Measurements from ENCODE around the gene SRP68. TPM values are rescaled to one million over a fixed set of nuclear protein-coding genes. Genes with fewer than 3 reads are reported as not detected.
"Not testable (repeated sequence)": the region's sequence is repeated elsewhere in the genome, so short reads cannot be mapped to it uniquely, and the experiment has no call there.

SRP68 gene
- total RNA-seq, 1 experiment from 2014 or later, result 106 TPM

DNA sequence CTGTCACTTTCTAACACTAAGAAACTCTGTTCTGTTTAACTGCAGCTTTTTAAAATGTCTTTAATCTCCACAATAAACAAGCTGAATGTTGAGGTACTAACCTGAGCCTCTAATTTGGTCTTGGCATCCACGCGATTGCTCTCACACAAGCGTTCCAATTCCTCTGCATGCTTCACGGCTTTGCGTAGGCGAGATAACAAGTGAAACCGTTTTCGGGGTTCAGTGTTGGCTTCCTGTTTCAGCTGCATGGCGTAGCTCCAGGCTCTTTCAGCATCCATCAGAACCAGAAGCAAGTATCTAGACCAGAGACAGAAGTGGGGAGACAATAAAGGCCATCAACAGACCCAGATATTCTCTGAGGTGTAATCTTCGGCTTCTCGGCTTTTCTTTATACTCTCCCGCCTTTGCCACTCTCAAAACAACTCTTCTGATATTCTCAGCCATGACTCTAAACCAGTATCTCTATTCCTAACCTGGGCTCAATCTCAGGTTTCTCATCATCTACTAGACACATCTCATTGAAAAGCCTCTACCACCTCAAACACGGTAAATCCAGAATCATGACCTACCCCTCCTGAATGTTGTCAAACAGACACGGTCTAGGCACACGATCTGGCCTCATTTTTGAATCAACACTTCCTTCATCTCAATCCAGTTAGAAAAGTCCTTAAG is 8.3 kb downstream of the SRP68 start:
- Mint-ChIP-seq H3K27ac (ENCODE audit: low read depth, unreplicated experiment) (no peak overlapping the region), H3K36me3 (ENCODE audit: insufficient read depth, unreplicated experiment) (peaks cover 96% of the 10 kb centered on the region), H3K4me3 (ENCODE audit: unreplicated experiment) (no peak overlapping the region), H3K9me3 (ENCODE audit: unreplicated experiment) (no peaks in the 10 kb centered on the region), H3K27me3 (ENCODE audit: insufficient read depth, unreplicated experiment) (no peaks in the 10 kb centered on the region), H3K4me1 (ENCODE audit: insufficient read depth, unreplicated experiment) (no peaks in the 10 kb centered on the region)
- POLR2A ChIA-PET, result interaction anchor here (0.9 to 1.2 kb wide), 2 partner anchors 7 to 12 kb away, joined by 3 to 5 read pairs; no protein-coding TSS in a partner anchor
- intact Hi-C loops (cut with micrococcal nuclease), result no loop called here
- BruUV-seq (replicated peaks), result no TSS peak
- TF ChIP-seq CTCF (IDR thresholded peaks at IDR 0.05; ENCODE audit: unreplicated experiment), result no peak
- no peak for DNase-seq (ENCODE audit: unreplicated experiment)
- CTCF ChIA-PET, result no interaction called here

- H3K4me3 Mint-ChIP-seq (ENCODE audit: unreplicated experiment); H3K27ac Mint-ChIP-seq (ENCODE audit: low read depth, unreplicated experiment); H3K9me3 Mint-ChIP-seq (ENCODE audit: unreplicated experiment); intact Hi-C loops (cut with micrococcal nuclease); H3K27me3 Mint-ChIP-seq (ENCODE audit: insufficient read depth, unreplicated experiment); BruUV-seq (replicated peaks); DNase-seq (ENCODE audit: unreplicated experiment): not testable (repeated sequence)
- POLR2A ChIA-PET, result interaction anchor here (2.1 kb wide), 1 partner anchor 14 kb away, joined by 10 read pairs; the partner anchor contains the start of gene SRP68
- Mint-ChIP-seq H3K36me3 (ENCODE audit: insufficient read depth, unreplicated experiment) (peaks cover 97% of the 10 kb centered on the region), H3K4me1 (ENCODE audit: insufficient read depth, unreplicated experiment) (peaks cover 12% of the 10 kb centered on the region)
- CTCF ChIA-PET, result interaction anchor here (0.6 kb wide), 1 partner anchor 52 kb away, joined by 3 read pairs; no protein-coding TSS in a partner anchor
These were observed 14.1 kb downstream of the SRP68 start for GRCh38 chr17:76058264-76058663.

- POLR2A ChIA-PET, result interaction anchor here (0.7 kb wide), 1 partner anchor 661 kb away, joined by 3 read pairs; no protein-coding TSS in a partner anchor
- Mint-ChIP-seq H3K4me1 (ENCODE audit: insufficient read depth, unreplicated experiment) (peaks cover 13% of the 10 kb centered on the region), H3K27me3 (ENCODE audit: insufficient read depth, unreplicated experiment) (no peaks in the 10 kb centered on the region), H3K9me3 (ENCODE audit: unreplicated experiment) (peaks cover 5% of the 10 kb centered on the region), H3K4me3 (ENCODE audit: unreplicated experiment) (no peak overlapping the region), H3K36me3 (ENCODE audit: insufficient read depth, unreplicated experiment) (peaks cover 93% of the 10 kb centered on the region), H3K27ac (ENCODE audit: low read depth, unreplicated experiment) (no peak overlapping the region)
- TF ChIP-seq CTCF (IDR thresholded peaks at IDR 0.05; ENCODE audit: unreplicated experiment), result no peak
- intact Hi-C loops (cut with micrococcal nuclease), result no loop called here
- BruUV-seq (replicated peaks), result no TSS peak
- DNase-seq (ENCODE audit: unreplicated experiment), result no peak
- CTCF ChIA-PET, result interaction anchor here (0.6 kb wide), 2 partner anchors 219 to 1064 kb away, joined by 3 read pairs; no protein-coding TSS in a partner anchor
These were observed 15.4 kb downstream of the SRP68 start for GRCh38 chr17:76056882-76057281.

- H3K4me1 Mint-ChIP-seq (ENCODE audit: insufficient read depth, unreplicated experiment), result peaks cover 13% of the 10 kb centered on the region
- POLR2A ChIA-PET, result interaction anchor here (0.9 to 1.6 kb wide), 3 partner anchors 16 to 149 kb away, joined by 3 to 8 read pairs (median 4); partner anchors contain the start of genes MRPL38 and SRP68
- peaks cover 5% of the 10 kb centered on the region for H3K9me3 Mint-ChIP-seq (ENCODE audit: unreplicated experiment)
- peaks cover 93% of the 10 kb centered on the region for H3K36me3 Mint-ChIP-seq (ENCODE audit: insufficient read depth, unreplicated experiment)
- TF ChIP-seq CTCF (IDR thresholded peaks at IDR 0.05; ENCODE audit: unreplicated experiment), result no peak
- peak; percentile 71 for DNase-seq (ENCODE audit: unreplicated experiment)
- no peak overlapping the region for H3K27ac Mint-ChIP-seq (ENCODE audit: low read depth, unreplicated experiment)
- no TSS peak for BruUV-seq (replicated peaks)
- no peak overlapping the region for H3K4me3 Mint-ChIP-seq (ENCODE audit: unreplicated experiment)
- CTCF ChIA-PET, result interaction anchor here (0.6 to 1.8 kb wide), 2 partner anchors 40 to 152 kb away, joined by 3 to 6 read pairs; no protein-coding TSS in a partner anchor
- intact Hi-C loops (cut with micrococcal nuclease), result no loop called here
- H3K27me3 Mint-ChIP-seq (ENCODE audit: insufficient read depth, unreplicated experiment), result no peaks in the 10 kb centered on the region
These were observed 18.2 kb downstream of the SRP68 start for GRCh38 chr17:76054112-76054476.
